Neuronal stem cell (in vitro differentiated cells): ENCODE measurements around the gene SRC.
"Not testable (repeated sequence)": the region's sequence is repeated elsewhere in the genome, so short reads cannot be mapped to it uniquely, and the experiment has no call there.

Experiments
- DNase-seq: peaks from one replicate; pipeline ENCODE4 v3.0.0-alpha.2; 2013; ENCODE audit warnings: low spot score
- H2AFZ ChIP-seq: one replicate; pipeline ENCODE4 v1.6.1; 2013; ENCODE audit warnings: mild to moderate bottlenecking, low read length, inconsistent platforms
- H2AK5ac ChIP-seq: 2 replicates; pipeline ENCODE4 v1.6.1; 2013; ENCODE audit warnings: low read depth, mild to moderate bottlenecking, inconsistent platforms, low read length, moderate library complexity, mixed read lengths
- H2BK120ac ChIP-seq: 2 replicates; pipeline ENCODE4 v1.6.1; 2013; ENCODE audit warnings: low read depth, mild to moderate bottlenecking, inconsistent platforms, low read length, moderate library complexity, mixed read lengths
- H2BK12ac ChIP-seq: one replicate; pipeline ENCODE4 v1.6.1; 2013; ENCODE audit warnings: low read length, inconsistent platforms
- H2BK15ac ChIP-seq: 2 replicates; pipeline ENCODE4 v1.6.1; 2013; ENCODE audit warnings: mild to moderate bottlenecking, low read length, inconsistent platforms, mixed read lengths
- H2BK5ac ChIP-seq: one replicate; pipeline ENCODE4 v1.6.1; 2013; ENCODE audit warnings: inconsistent platforms, mild to moderate bottlenecking, low read length, moderate library complexity
- H3K14ac ChIP-seq: one replicate; pipeline ENCODE4 v1.6.1; 2013; ENCODE audit warnings: low read length, inconsistent platforms
- H3K18ac ChIP-seq: 2 replicates; pipeline ENCODE4 v1.6.1; 2013; ENCODE audit warnings: low read length, inconsistent platforms
- H3K23ac ChIP-seq: 2 replicates; pipeline ENCODE4 v1.6.1; 2013; ENCODE audit warnings: low read depth, mild to moderate bottlenecking, mixed read lengths, low read length, inconsistent platforms; ENCODE audit not compliant: poor library complexity
- H3K27ac ChIP-seq: replicated peaks from 3 replicates; pipeline ENCODE4 v1.5.1; 2013; ENCODE audit warnings: low read length, inconsistent platforms
- H3K27me3 ChIP-seq, 3 experiments: 2 replicates each; pipeline ENCODE4 v1.6.1; 2013; ENCODE audit warnings: low read length in 3 of 3, mild to moderate bottlenecking in 2 of 3, inconsistent platforms in 1 of 3, low read depth in 1 of 3, mixed read lengths in 1 of 3, moderate library complexity in 1 of 3; ENCODE audit not compliant: control insufficient read depth in 3 of 3, insufficient read depth in 3 of 3
- H3K36me3 ChIP-seq, 2 donors: replicated peaks in 1 of 2; 2 replicates each; pipeline ENCODE4 v1.6.1; 2013; ENCODE audit warnings: low read length in 2 of 2; ENCODE audit not compliant: control insufficient read depth in 2 of 2, insufficient read depth in 2 of 2
- H3K4ac ChIP-seq: 2 replicates; pipeline ENCODE4 v1.6.1; 2013; ENCODE audit warnings: inconsistent platforms, mild to moderate bottlenecking, low read length, moderate library complexity
- H3K4me1 ChIP-seq, 2 donors: 1 replicate in 1 of 2; 2 replicates in 1 of 2; pipeline ENCODE4 v1.6.1; 2013; ENCODE audit warnings: low read length in 2 of 2, low read depth in 1 of 2; ENCODE audit not compliant: control insufficient read depth in 2 of 2, insufficient read depth in 1 of 2
- H3K4me2 ChIP-seq: one replicate; pipeline ENCODE4 v1.6.1; 2013; ENCODE audit warnings: mild to moderate bottlenecking, low read length, inconsistent platforms; ENCODE audit not compliant: insufficient read depth, poor library complexity, severe bottlenecking
- H3K4me3 ChIP-seq, 2 donors: 2 replicates each; pipeline ENCODE4 v1.5.1; 2013; ENCODE audit warnings: low read length in 2 of 2, mild to moderate bottlenecking in 2 of 2, inconsistent platforms in 1 of 2, moderate library complexity in 1 of 2
- H3K79me1 ChIP-seq: one replicate; pipeline ENCODE4 v1.6.1; 2013; ENCODE audit warnings: low read depth, mild to moderate bottlenecking, inconsistent platforms, low read length, moderate library complexity
- H3K9ac ChIP-seq: one replicate; pipeline ENCODE4 v1.6.1; 2013; ENCODE audit warnings: mild to moderate bottlenecking, low read depth, low read length, inconsistent platforms; ENCODE audit not compliant: poor library complexity
- H3K9me3 ChIP-seq, 2 donors: replicated peaks in 1 of 2; 2 replicates each; pipeline versions ENCODE3 to v1.6.1; 2013; ENCODE audit warnings: low read length in 2 of 2, mild to moderate bottlenecking in 2 of 2, inconsistent platforms in 1 of 2, low read depth in 1 of 2, mixed read lengths in 1 of 2, moderate library complexity in 1 of 2; ENCODE audit not compliant: control insufficient read depth in 2 of 2, insufficient read depth in 1 of 2
- H4K8ac ChIP-seq: one replicate; pipeline ENCODE4 v1.6.1; 2013; ENCODE audit warnings: low read depth, mild to moderate bottlenecking, inconsistent platforms, low read length, moderate library complexity
- H4K91ac ChIP-seq: one replicate; pipeline ENCODE4 v1.6.1; 2013; ENCODE audit warnings: low read length, low read depth, mild to moderate bottlenecking, inconsistent platforms; ENCODE audit not compliant: poor library complexity
- WGBS, 2 donors: extraction: QIAGEN DNeasy Blood & Tissue Kit; methylation state at CpG; one replicate each; pipeline ENCODE4 v1.1.7; 2013; ENCODE audit warnings: missing lambda C conversion rate in 2 of 2, mixed read lengths in 1 of 2; ENCODE audit not compliant: insufficient read length in 2 of 2, insufficient replicate concordance in 1 of 2; ENCODE audit errors: extremely low coverage in 2 of 2; 5-methylcytosine and 5-hydroxymethylcytosine counted together

The SRC gene

GRCh38 chr20:37365760-37366638 is 20.1 kb downstream of the SRC start:
- H2BK12ac ChIP-seq: no peak overlapping the region
- H2AFZ ChIP-seq: no peak overlapping the region
- no peak overlapping the region for H2BK5ac ChIP-seq
- no peak for DNase-seq
- H3K4me1 ChIP-seq: no peaks in the 10 kb centered on the region
- H3K4me2 ChIP-seq: no peak overlapping the region
- no peak overlapping the region for H2BK15ac ChIP-seq
- WGBS, 2 donors: no CpG with 5 or more reads among the region's 6 CpGs
- no peaks in the 10 kb centered on the region for H3K27me3 ChIP-seq
- no peak overlapping the region for H3K27ac ChIP-seq
- H3K4ac ChIP-seq: no peak overlapping the region
- no peak overlapping the region for H3K18ac ChIP-seq
- no peak overlapping the region for H2AK5ac ChIP-seq
- H3K4me3 ChIP-seq: no peak overlapping the region
- H3K9me3 ChIP-seq: no peaks in the 10 kb centered on the region
- H3K9ac ChIP-seq: no peak overlapping the region
- no peak overlapping the region for H2BK120ac ChIP-seq
- no peak overlapping the region for H4K91ac ChIP-seq
- no peak overlapping the region for H4K8ac ChIP-seq
- peaks cover 15% of the 10 kb centered on the region for H3K79me1 ChIP-seq
- no peak overlapping the region for H3K14ac ChIP-seq
- H3K36me3 ChIP-seq: peaks cover 6 to 38% of the 10 kb centered on the region in 2 donors
- no peak overlapping the region for H3K23ac ChIP-seq

GRCh38 chr20:37366743-37367142 is 20.8 kb downstream of the SRC start:
- Histone ChIP-seq H3K27ac (no peak overlapping the region), H3K4ac (no peak overlapping the region), H2AFZ (no peak overlapping the region), H4K8ac (no peak overlapping the region), H4K91ac (no peak overlapping the region), H3K4me2 (no peak overlapping the region), H2AK5ac (no peak overlapping the region), H3K14ac (no peak overlapping the region), H3K9me3 (no peaks in the 10 kb centered on the region), H3K4me3 (no peak overlapping the region), H3K4me1 (no peaks in the 10 kb centered on the region), H3K36me3 (peaks cover 6 to 38% of the 10 kb centered on the region in 2 donors), H3K27me3 (no peaks in the 10 kb centered on the region), H3K79me1 (peaks cover 9% of the 10 kb centered on the region), H2BK5ac (no peak overlapping the region), H3K23ac (no peak overlapping the region), H2BK120ac (no peak overlapping the region), H2BK15ac (no peak overlapping the region), H2BK12ac (no peak overlapping the region), H3K9ac (no peak overlapping the region), H3K18ac (no peak overlapping the region)
- DNase-seq: no peak
- no CpG with 5 or more reads among the region's 2 CpGs for whole genome bisulfite sequencing, 2 donors

GRCh38 chr20:37369846-37370245 is 23.9 kb downstream of the SRC start:
- H3K9me3 ChIP-seq: no peaks in the 10 kb centered on the region
- no peak overlapping the region for H3K23ac ChIP-seq
- H2AK5ac ChIP-seq: no peak overlapping the region
- no peak overlapping the region for H3K18ac ChIP-seq
- H3K14ac ChIP-seq: no peak overlapping the region
- no peak overlapping the region for H2BK15ac ChIP-seq
- H3K4me2 ChIP-seq: no peak overlapping the region
- H3K4me1 ChIP-seq: no peaks in the 10 kb centered on the region
- H3K27ac ChIP-seq: no peak overlapping the region
- peaks cover 5 to 50% of the 10 kb centered on the region in 2 donors for H3K36me3 ChIP-seq
- no peak overlapping the region for H2BK120ac ChIP-seq
- no peaks in the 10 kb centered on the region for H3K79me1 ChIP-seq
- no peak overlapping the region for H2BK12ac ChIP-seq
- no peak overlapping the region for H2AFZ ChIP-seq
- H3K4me3 ChIP-seq: no peak overlapping the region
- no peaks in the 10 kb centered on the region for H3K27me3 ChIP-seq
- DNase-seq: no peak
- H3K9ac ChIP-seq: no peak overlapping the region
- H4K8ac ChIP-seq: no peak overlapping the region
- WGBS, 2 donors: no CpG with 5 or more reads among the region's 8 CpGs
- no peak overlapping the region for H2BK5ac ChIP-seq
- H4K91ac ChIP-seq: no peak overlapping the region
- H3K4ac ChIP-seq: no peak overlapping the region

GRCh38 chr20:37371845-37372244 is 25.9 kb downstream of the SRC start:
- not testable (repeated sequence) for H3K4me3 ChIP-seq, H3K9ac ChIP-seq, H2AK5ac ChIP-seq, DNase-seq, H3K27ac ChIP-seq, H3K4ac ChIP-seq, H3K27me3 ChIP-seq, H2BK120ac ChIP-seq, H2BK5ac ChIP-seq, H3K14ac ChIP-seq, H2AFZ ChIP-seq, H3K23ac ChIP-seq, H4K91ac ChIP-seq, H2BK15ac ChIP-seq, H3K4me2 ChIP-seq, H3K79me1 ChIP-seq, H3K9me3 ChIP-seq, H3K4me1 ChIP-seq, H2BK12ac ChIP-seq, H4K8ac ChIP-seq, H3K18ac ChIP-seq
- no CpG with 5 or more reads among the region's 9 CpGs for WGBS, 2 donors
- peaks cover 2 to 46% of the 10 kb centered on the region in 2 donors for H3K36me3 ChIP-seq
